Testis (tissue), 3 donors: ENCODE data around the gene CDCA8. TPM values are rescaled to one million over a fixed set of nuclear protein-coding genes. Genes with fewer than 3 reads are reported as not detected.

Experiments used
- DNase-seq: peaks from one replicate; pipeline ENCODE4 v3.0.0-alpha.2; 2019
- H3K27ac ChIP-seq, 2 donors: fragments of 200-600 bp; sonication (generic); one replicate each; pipeline ENCODE4 v1.5.1; 2019
- H3K27me3 ChIP-seq: fragments of 200-600 bp; sonication (generic); one replicate; pipeline ENCODE4 v1.5.1; 2019
- H3K36me3 ChIP-seq: fragments of 200-600 bp; sonication (generic); one replicate; pipeline ENCODE4 v1.5.1; 2017; ENCODE audit warnings: low read depth; ENCODE audit errors: missing control alignments
- H3K4me1 ChIP-seq: fragments of 200-600 bp; sonication (generic); one replicate; pipeline ENCODE4 v1.5.1; 2019
- H3K4me3 ChIP-seq, 2 donors: fragments of 200-600 bp; sonication (generic); one replicate each; pipeline ENCODE4 v1.5.1; 2017 to 2019
- H3K9me3 ChIP-seq: fragments of 200-600 bp; sonication (generic); one replicate; pipeline ENCODE4 v1.5.1; 2017
- POLR2A ChIP-seq: fragments of 450-650 bp; IDR thresholded peaks from one replicate; pipeline ENCODE4 v1.6.1; 2017; ENCODE audit warnings: antibody characterized with exemption, mild to moderate bottlenecking, moderate library complexity
- WGBS, 2 donors: methylation state at CpG; one replicate each; pipeline ENCODE4 v1.1.5; 2018; 5-methylcytosine and 5-hydroxymethylcytosine counted together
- intact Hi-C: fragments of 100-400 bp; cut with DNase I; formaldehyde crosslinking; loops from one replicate; pipeline ENCODE4 v1.15.1; 2023; ENCODE audit warnings: low total_unique reads
- polyA plus RNA-seq: library from polyadenylated mRNA; stranded (reverse); fragments of 350-450 nt; fragmentation: Illumina TruSeq; extraction: RNeasy Lipid Tissue Mini Kit (QIAGEN cat#74804); gene quantifications from one replicate; pipeline ENCODE4 v1.2.3, GENCODE V29; 2014; ENCODE audit warnings: low read depth, low replicate concordance; ENCODE audit not compliant: insufficient read depth
- total RNA-seq, 2 donors: library from RNA; depleted of rRNA; stranded (reverse); fragments of >200 nt; gene quantifications; one replicate each; pipeline ENCODE4 v1.2.3, GENCODE V29; 2016
- TF ChIP-seq, protein P1 (sequence below), 3 experiments: fragments of 450-650 bp in 2 of 3; fragments of 200-600 bp in 1 of 3; sonication (generic) in 1 of 3; IDR thresholded peaks; one replicate each; pipeline ENCODE4 v1.5.1; 2016 to 2019; ENCODE audit warnings: antibody characterized with exemption in 3 of 3, mild to moderate bottlenecking in 2 of 3, moderate library complexity in 1 of 3

Gene CDCA8
- total and polyA plus RNA-seq, 3 donors from 2014 or later: 21.0 to 52.4 (median 28.1) TPM

DNA sequence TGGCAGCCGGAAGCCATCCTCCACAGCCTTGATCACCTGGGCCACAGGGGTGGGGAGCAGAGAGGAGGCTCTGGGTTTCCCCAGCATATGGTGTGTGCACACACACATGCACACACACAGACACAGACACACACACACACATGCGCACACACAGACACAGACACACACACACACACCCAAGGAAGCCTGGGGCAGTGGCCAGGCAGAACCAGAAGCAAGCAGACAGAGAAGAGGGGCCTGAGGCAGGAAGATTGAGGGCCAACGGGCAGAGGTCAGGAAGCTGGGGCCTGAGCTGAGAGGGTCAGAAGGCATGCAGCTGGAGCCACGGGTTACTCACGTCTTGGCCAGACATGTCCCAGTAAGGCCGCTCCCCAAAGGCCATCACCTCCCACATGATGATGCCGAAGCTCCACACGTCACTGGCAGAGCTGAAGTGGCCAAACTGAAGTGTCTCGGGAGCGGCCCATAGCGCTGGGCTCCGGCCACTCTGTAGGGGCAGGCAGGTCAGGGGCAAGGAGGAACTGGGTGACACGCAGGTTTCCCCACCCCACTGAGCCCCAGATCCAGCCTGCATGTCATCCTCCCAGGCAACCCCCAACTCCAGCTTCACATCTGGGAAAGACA is 27.4 kb downstream of the CDCA8 start:
- Histone ChIP-seq H3K27me3 (no peaks in the 10 kb centered on the region), H3K4me3 (no peak overlapping the region), H3K36me3 (no peaks in the 10 kb centered on the region), H3K9me3 (no peaks in the 10 kb centered on the region), H3K4me1 (no peaks in the 10 kb centered on the region), H3K27ac (no peak overlapping the region)
- intact Hi-C loops: no loop called here
- TF ChIP-seq, protein P1, sequence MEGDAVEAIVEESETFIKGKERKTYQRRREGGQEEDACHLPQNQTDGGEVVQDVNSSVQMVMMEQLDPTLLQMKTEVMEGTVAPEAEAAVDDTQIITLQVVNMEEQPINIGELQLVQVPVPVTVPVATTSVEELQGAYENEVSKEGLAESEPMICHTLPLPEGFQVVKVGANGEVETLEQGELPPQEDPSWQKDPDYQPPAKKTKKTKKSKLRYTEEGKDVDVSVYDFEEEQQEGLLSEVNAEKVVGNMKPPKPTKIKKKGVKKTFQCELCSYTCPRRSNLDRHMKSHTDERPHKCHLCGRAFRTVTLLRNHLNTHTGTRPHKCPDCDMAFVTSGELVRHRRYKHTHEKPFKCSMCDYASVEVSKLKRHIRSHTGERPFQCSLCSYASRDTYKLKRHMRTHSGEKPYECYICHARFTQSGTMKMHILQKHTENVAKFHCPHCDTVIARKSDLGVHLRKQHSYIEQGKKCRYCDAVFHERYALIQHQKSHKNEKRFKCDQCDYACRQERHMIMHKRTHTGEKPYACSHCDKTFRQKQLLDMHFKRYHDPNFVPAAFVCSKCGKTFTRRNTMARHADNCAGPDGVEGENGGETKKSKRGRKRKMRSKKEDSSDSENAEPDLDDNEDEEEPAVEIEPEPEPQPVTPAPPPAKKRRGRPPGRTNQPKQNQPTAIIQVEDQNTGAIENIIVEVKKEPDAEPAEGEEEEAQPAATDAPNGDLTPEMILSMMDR (IDR thresholded peaks at IDR 0.05): no peak
- no peak for TF ChIP-seq POLR2A
- DNase-seq: no peak
- WGBS, 2 donors: 65 to 68% methylated on average over 11 to 13 of the region's 13 CpGs

DNA sequence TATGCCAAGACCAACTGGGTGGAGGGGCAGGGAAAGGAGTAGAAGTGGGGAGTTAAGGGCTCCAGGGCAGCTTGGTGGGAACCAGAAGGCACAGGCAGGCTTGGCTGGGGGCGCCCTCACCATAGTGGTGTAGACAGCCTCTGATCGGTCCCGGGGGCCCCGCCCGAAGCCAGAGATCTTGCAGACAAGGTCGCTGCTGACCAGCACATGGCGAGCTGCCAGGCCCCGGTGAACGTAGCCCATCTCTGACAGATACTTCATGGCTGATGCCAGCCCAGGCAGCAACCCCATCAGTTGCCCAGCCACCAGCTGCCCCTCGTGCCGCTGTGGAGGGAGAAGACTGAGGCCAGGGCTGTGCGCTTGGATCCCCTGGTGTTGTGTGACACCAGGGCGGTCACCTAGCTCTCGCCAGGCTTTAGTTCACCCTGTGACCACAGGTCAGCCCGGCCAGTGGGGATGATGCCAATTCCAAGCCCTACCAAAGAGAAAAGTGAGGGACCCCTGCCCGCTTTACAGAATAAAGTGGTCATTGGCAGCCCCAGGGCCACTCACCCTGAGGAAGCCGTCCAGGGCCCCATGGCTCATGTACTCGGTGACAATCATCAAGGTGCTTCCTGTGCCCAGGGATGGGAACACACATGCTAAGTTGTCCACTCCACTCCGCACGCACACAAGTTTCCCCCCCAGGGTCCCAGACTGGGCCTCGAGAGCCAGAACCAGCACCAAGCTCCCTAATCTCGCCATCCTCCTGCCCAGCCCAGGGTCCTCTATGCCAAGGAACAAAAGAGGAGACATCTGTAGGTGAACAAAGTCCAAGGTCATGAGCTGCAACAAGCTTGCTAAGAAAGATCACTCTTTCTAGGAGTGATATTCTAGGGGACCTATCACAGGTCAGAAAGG is 28.2 kb downstream of the CDCA8 start:
- TF ChIP-seq POLR2A: no peak
- TF ChIP-seq, protein P1 (IDR thresholded peaks at IDR 0.05): no peak
- no peak overlapping the region for H3K4me3 ChIP-seq
- H3K9me3 ChIP-seq: no peaks in the 10 kb centered on the region
- no peak overlapping the region for H3K27ac ChIP-seq
- WGBS, 2 donors: 73 to 79% methylated on average over 13 to 22 of the region's 22 CpGs
- no peaks in the 10 kb centered on the region for H3K4me1 ChIP-seq
- intact Hi-C loops: no loop called here
- no peaks in the 10 kb centered on the region for H3K36me3 ChIP-seq
- no peak for DNase-seq
- no peaks in the 10 kb centered on the region for H3K27me3 ChIP-seq

DNA sequence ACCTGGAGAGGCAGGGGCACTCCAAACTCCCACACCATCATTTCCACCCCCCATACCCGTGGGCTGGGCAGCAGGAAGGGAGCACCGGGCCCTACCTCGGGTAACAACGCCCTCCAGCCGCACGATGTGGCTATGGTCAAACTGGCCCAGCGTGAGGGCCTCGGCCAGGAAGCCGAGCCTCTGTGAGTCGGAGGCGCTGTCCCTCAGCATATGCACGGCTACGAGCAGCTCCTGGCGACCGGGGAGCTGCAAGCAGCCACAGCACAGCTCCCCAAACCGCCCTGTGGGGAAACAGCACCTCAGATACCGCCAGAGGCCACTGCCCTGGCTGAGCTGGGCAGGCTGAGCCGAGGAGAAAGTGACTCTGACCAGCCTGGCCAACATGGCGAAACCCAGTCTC is 29.2 kb downstream of the CDCA8 start:
- WGBS, 2 donors: 66 to 77% methylated on average over 11 to 19 of the region's 19 CpGs
- DNase-seq: no peak
- Histone ChIP-seq H3K27ac (no peak overlapping the region), H3K36me3 (no peaks in the 10 kb centered on the region), H3K9me3 (no peaks in the 10 kb centered on the region), H3K27me3 (no peaks in the 10 kb centered on the region), H3K4me3 (no peak overlapping the region), H3K4me1 (peaks cover 4% of the 10 kb centered on the region)
- TF ChIP-seq POLR2A: no peak
- TF ChIP-seq, protein P1 (IDR thresholded peaks at IDR 0.05): no peak
- intact Hi-C loops: no loop called here

DNA sequence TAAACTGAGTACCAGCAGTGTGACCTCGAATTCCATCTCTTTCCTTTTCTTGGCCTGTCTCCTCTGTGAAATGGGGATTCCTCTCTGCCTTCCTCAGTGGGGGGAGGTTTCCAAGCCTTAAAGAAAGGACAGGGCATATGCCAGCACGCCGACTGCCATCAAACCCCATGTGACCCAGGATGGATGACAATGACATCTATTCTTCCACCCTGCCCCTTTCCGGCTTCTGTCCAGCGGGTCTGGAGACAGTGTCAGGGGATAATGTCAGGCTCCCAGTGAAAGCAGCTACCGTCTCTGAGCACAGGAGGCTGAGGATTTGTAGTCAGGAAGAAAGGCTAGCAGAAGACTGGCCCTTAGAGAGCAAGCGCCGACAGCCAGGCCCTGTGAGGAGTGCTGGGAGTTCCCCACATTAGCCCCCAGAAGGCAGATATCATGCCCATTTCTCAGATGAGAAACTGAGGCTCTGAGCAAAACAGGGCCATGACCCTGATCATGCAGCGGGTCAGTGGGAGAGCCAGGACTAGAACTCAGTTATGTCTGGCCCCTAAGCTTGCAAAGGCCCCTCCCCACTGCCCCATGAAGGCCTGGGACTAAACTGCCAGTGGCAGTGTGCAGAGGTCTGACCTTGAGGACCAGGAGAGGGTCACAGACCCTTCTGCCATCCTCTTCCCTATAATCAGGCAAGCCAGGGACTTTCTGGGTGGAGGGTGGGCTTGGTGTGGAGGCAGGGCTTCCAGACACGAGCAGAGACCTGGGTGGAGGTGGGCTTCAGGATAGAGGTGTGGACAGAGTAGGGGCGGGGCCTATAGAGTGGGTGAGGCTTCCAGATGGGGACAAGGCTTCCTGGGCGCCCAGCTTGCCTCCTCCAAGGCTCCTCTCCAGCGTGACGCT is 30.1 kb downstream of the CDCA8 start:
- no peaks in the 10 kb centered on the region for H3K36me3 ChIP-seq
- intact Hi-C loops: no loop called here
- no peak for DNase-seq
- H3K27ac ChIP-seq: no peak overlapping the region
- H3K9me3 ChIP-seq: no peaks in the 10 kb centered on the region
- no peaks in the 10 kb centered on the region for H3K27me3 ChIP-seq
- H3K4me3 ChIP-seq: no peak overlapping the region
- H3K4me1 ChIP-seq: peaks cover 4% of the 10 kb centered on the region
- no peak for TF ChIP-seq POLR2A
- WGBS, 2 donors: 72 to 90% methylated on average over 11 to 14 of the region's 14 CpGs

DNA sequence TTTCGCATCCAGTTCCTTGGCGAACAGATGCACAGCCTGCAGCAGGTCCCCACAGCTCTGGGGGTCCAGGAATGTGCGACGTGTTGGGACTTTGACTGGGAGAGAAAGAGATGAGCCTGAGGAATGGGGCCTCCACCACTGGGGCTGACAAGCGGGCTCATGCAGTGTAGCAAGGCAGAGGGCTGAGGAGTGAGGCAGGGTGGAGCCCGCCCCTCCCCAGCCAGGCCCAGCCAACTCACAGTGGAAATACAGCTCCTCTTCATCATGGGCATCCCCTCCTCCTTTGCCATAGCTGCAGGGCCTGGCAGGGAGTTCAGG is 30.7 kb downstream of the CDCA8 start:
- no peaks in the 10 kb centered on the region for H3K9me3 ChIP-seq
- WGBS, 2 donors: 83 to 85% methylated on average over 6 of the region's 6 CpGs
- no peaks in the 10 kb centered on the region for H3K36me3 ChIP-seq
- DNase-seq: no peak
- H3K4me3 ChIP-seq: no peak overlapping the region
- no peaks in the 10 kb centered on the region for H3K27me3 ChIP-seq
- TF ChIP-seq POLR2A: no peak
- TF ChIP-seq, protein P1 (IDR thresholded peaks at IDR 0.05): no peak
- intact Hi-C loops: no loop called here
- no peak overlapping the region for H3K27ac ChIP-seq
- H3K4me1 ChIP-seq: peaks cover 4% of the 10 kb centered on the region
